Muscle of arm (tissue), 12 donors: ENCODE data around the gene PLXNA3. TPM values are rescaled to one million over a fixed set of nuclear protein-coding genes. Genes with fewer than 3 reads are reported as not detected.

Source experiments
- DNase-seq: peaks from one replicate; pipeline ENCODE4 v3.0.0-alpha.2; 2013
- polyA plus RNA-seq, 12 donors: library from polyadenylated mRNA; unstranded; fragments of 120-200 nt; gene quantifications; one replicate each; pipeline ENCODE4 v1.2.1, GENCODE V29; 2013; ENCODE audit not compliant: insufficient read length in 12 of 12

PLXNA3 gene
- polyA plus RNA-seq, 12 donors: 6.7 to 67.7 (median 38.3) TPM; not detected in 1

DNA sequence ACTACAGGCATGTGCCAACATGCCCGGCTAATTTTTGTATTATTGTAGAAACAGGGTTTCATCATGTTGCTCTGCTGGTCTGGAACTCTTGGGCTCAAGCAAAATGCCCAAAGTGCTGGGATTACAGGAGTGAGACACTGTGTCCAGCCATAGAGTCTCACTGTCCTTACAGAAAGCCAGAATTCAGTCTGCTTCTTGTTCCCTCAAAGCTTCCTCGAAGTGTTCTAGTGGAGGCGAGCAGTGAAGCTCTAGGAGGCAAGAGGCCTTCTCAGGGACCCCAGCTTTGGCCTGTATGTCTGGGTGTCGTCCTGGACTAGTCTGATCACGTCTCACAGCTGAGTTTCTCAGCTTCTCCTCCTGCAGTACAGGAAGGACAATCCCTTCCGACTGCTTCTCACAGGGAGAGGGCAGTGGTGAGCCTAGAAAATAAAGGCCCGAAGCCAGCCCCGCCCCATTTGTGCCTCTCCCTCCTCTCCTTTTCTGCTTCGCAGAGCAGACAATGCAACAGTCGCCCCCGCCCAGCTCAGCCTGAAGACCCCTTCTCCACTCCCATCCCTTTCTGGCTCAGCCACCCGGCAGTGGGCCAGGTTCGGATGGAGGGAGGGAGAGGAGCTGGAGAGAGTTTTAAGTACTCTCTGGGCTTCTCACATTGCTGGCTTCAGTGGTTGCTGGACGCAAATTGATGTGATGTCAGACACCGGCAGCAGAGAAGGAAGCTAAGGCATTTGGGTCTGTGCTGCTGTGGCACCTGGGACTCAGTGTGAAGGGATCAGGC is 69.0 kb downstream of the PLXNA3 start:
- peak; percentile 89 for DNase-seq

Other genes starting within 250 kb of the PLXNA3 start
- gene OPN1MW2, start 238.5 kb upstream of the PLXNA3 start, polyA plus RNA-seq: not detected
- gene OPN1MW3, start 200.7 kb upstream of the PLXNA3 start, polyA plus RNA-seq: not detected
- not detected for gene TEX28, start 163.2 kb upstream of the PLXNA3 start, polyA plus RNA-seq
- under 1 TPM in 10 of 12 donors, not detected in 2; 0.08 to 0.63 (median 0.35) TPM for gene TKTL1, start 162.5 kb upstream of the PLXNA3 start, polyA plus RNA-seq
- 100 to 1,000 TPM in 11 of 12 donors, 10 to 100 TPM in 1; 54.4 to 509 (median 215) TPM for gene FLNA, start 83.6 kb upstream of the PLXNA3 start, polyA plus RNA-seq
- 100 to 1,000 TPM in 1 of 12 donors, 10 to 100 TPM in 10, not detected in 1; 36.2 to 121 (median 46.3) TPM for gene EMD, start 79.0 kb upstream of the PLXNA3 start, polyA plus RNA-seq
- 1,000 to 10,000 TPM; 1,129 to 5,997 (median 5,399) TPM for gene RPL10, start 59.9 kb upstream of the PLXNA3 start, polyA plus RNA-seq
- 10 to 100 TPM in 11 of 12 donors, not detected in 1; 14.4 to 51.4 (median 34.6) TPM for gene DNASE1L1, start 49.0 kb upstream of the PLXNA3 start, polyA plus RNA-seq
- gene TAFAZZIN, start 46.7 kb upstream of the PLXNA3 start, polyA plus RNA-seq: 10 to 100 TPM in 11 of 12 donors, not detected in 1; 20.0 to 36.3 (median 25.5) TPM
- 10 to 100 TPM in 11 of 12 donors, not detected in 1; 53.5 to 75.1 (median 59.0) TPM for gene ATP6AP1, start 29.6 kb upstream of the PLXNA3 start, polyA plus RNA-seq
- 100 to 1,000 TPM in 2 of 12 donors, 10 to 100 TPM in 9, not detected in 1; 70.4 to 137 (median 83.8) TPM for gene GDI1, start 21.1 kb upstream of the PLXNA3 start, polyA plus RNA-seq
- gene FAM50A, start 14.1 kb upstream of the PLXNA3 start, polyA plus RNA-seq: 10 to 100 TPM in 11 of 12 donors, not detected in 1; 47.6 to 88.9 (median 54.2) TPM
- gene LAGE3, start 21.0 kb downstream of the PLXNA3 start, polyA plus RNA-seq: 10 to 100 TPM in 7 of 12 donors, 1 to 10 TPM in 4, not detected in 1; 6.6 to 21.3 (median 10.2) TPM
- 10 to 100 TPM in 11 of 12 donors, not detected in 1; 16.7 to 29.2 (median 21.2) TPM for gene UBL4A, start 28.3 kb downstream of the PLXNA3 start, polyA plus RNA-seq
- 10 to 100 TPM in 7 of 12 donors, 1 to 10 TPM in 4, not detected in 1; 9.6 to 20.6 (median 11.8) TPM for gene SLC10A3, start 32.3 kb downstream of the PLXNA3 start, polyA plus RNA-seq
- gene FAM3A, start 58.0 kb downstream of the PLXNA3 start, polyA plus RNA-seq: 10 to 100 TPM in 11 of 12 donors, not detected in 1; 19.6 to 87.7 (median 25.8) TPM
- 10 to 100 TPM in 8 of 12 donors, 1 to 10 TPM in 3, not detected in 1; 8.5 to 41.0 (median 11.9) TPM for gene G6PD, start 88.6 kb downstream of the PLXNA3 start, polyA plus RNA-seq
- gene IKBKG, start 89.3 kb downstream of the PLXNA3 start, polyA plus RNA-seq: 10 to 100 TPM in 10 of 12 donors, 1 to 10 TPM in 1, not detected in 1; 9.6 to 16.6 (median 12.3) TPM
- not detected for gene CTAG1A, start 126.9 kb downstream of the PLXNA3 start, polyA plus RNA-seq
- gene CTAG1B, start 161.0 kb downstream of the PLXNA3 start, polyA plus RNA-seq: not detected
- not detected for gene CTAG2, start 195.3 kb downstream of the PLXNA3 start, polyA plus RNA-seq